Measurements from ENCODE around the gene PAN3. TPM values are rescaled to one million over a fixed set of nuclear protein-coding genes. Genes with fewer than 3 reads are reported as not detected.

The PAN3 gene
- total RNA-seq, 1 experiment from 2014 or later: 48.5 TPM

GRCh38 chr13:28306325-28306724, 168.0 kb downstream of the PAN3 start:
- peaks cover 46 to 53% of the 10 kb centered on the region in 2 experiments for H3K4me1 Mint-ChIP-seq
- no peaks in the 10 kb centered on the region for H3K27me3 ChIP-seq (ENCODE audit: insufficient read depth, low read length)
- H2BK120ac ChIP-seq (ENCODE audit: low read depth, low read length, poor library complexity, severe bottlenecking): no peak overlapping the region
- no CpG with 5 or more reads among the region's 10 CpGs for WGBS (ENCODE audit: extremely low coverage, insufficient read length, low lambda C conversion rate)
- no peak overlapping the region for H3K9ac ChIP-seq (ENCODE audit: extremely low read depth, insufficient read length, low read length)
- no peaks in the 10 kb centered on the region; a peak in 1 of 5 replicates for H3K9me3 Mint-ChIP-seq
- no peak overlapping the region for H3K18ac ChIP-seq (ENCODE audit: insufficient read length, low read depth, low read length)
- TF ChIP-seq, protein P1, sequence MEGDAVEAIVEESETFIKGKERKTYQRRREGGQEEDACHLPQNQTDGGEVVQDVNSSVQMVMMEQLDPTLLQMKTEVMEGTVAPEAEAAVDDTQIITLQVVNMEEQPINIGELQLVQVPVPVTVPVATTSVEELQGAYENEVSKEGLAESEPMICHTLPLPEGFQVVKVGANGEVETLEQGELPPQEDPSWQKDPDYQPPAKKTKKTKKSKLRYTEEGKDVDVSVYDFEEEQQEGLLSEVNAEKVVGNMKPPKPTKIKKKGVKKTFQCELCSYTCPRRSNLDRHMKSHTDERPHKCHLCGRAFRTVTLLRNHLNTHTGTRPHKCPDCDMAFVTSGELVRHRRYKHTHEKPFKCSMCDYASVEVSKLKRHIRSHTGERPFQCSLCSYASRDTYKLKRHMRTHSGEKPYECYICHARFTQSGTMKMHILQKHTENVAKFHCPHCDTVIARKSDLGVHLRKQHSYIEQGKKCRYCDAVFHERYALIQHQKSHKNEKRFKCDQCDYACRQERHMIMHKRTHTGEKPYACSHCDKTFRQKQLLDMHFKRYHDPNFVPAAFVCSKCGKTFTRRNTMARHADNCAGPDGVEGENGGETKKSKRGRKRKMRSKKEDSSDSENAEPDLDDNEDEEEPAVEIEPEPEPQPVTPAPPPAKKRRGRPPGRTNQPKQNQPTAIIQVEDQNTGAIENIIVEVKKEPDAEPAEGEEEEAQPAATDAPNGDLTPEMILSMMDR (conservative IDR thresholded peaks at IDR 0.05): no peak
- H2BK12ac ChIP-seq (ENCODE audit: insufficient read length, low read depth, low read length): no peak overlapping the region
- H2BK20ac ChIP-seq (ENCODE audit: low read depth, low read length, poor library complexity, severe bottlenecking): no peak overlapping the region
- no peak overlapping the region for H2AFZ ChIP-seq (ENCODE audit: low read length)
- H3K23me2 ChIP-seq (ENCODE audit: insufficient read length, low read depth, low read length, poor library complexity, severe bottlenecking): no peaks in the 10 kb centered on the region
- no peak overlapping the region for H3K4me3 Mint-ChIP-seq
- H2BK15ac ChIP-seq (ENCODE audit: low read depth, low read length): no peak overlapping the region
- H3K27ac ChIP-seq (ENCODE audit: insufficient read length, low read depth, low read length): no peak overlapping the region
- no peak overlapping the region for H2AK5ac ChIP-seq (ENCODE audit: insufficient read length, low read length)
- no peak overlapping the region for H3K14ac ChIP-seq (ENCODE audit: insufficient read depth, low read length)
- H3K23ac ChIP-seq (ENCODE audit: insufficient read length, low read depth, low read length): no peak overlapping the region
- no peak overlapping the region for H3K4ac ChIP-seq (ENCODE audit: low read depth, low read length)
- no peak overlapping the region for H3K4me2 ChIP-seq (ENCODE audit: insufficient read depth, insufficient read length, low read length)
- H4K91ac ChIP-seq (ENCODE audit: insufficient read length, low read depth, low read length): no peak overlapping the region
- H3K79me2 ChIP-seq (ENCODE audit: insufficient read depth, low read length): no peaks in the 10 kb centered on the region
- H4K8ac ChIP-seq (replicated peaks; ENCODE audit: insufficient read length, low read depth, low read length): no peak overlapping the region
- H3T11ph ChIP-seq (ENCODE audit: low read length): no peak overlapping the region
- H3K27me3 Mint-ChIP-seq (ENCODE audit: low read depth): no peaks in the 10 kb centered on the region; the same call in 1 of the 2 replicates
- no peak for DNase-seq
- no peaks in the 10 kb centered on the region for H4K20me1 ChIP-seq (ENCODE audit: control insufficient read depth, insufficient read depth, insufficient read length)
- H4K5ac ChIP-seq (ENCODE audit: insufficient read length, low read depth, low read length): no peak overlapping the region
- H3K9me3 ChIP-seq (ENCODE audit: control insufficient read depth, low read depth, low read length): no peaks in the 10 kb centered on the region
- no peak overlapping the region for H2BK5ac ChIP-seq (ENCODE audit: insufficient read length, low read length)
- peak overlapping the region in 2 of 3 experiments; percentile 9 to 60; a peak in 1 of 7 replicates for H3K27ac Mint-ChIP-seq
- H3K36me3 Mint-ChIP-seq (ENCODE audit: insufficient read depth in 1 of 3, low read depth in 3 of 3): peaks cover 19 to 42% (median 35%) of the 10 kb centered on the region in 3 experiments; a peak in 6 of 7 replicates
- no peak overlapping the region for H3K56ac ChIP-seq (ENCODE audit: insufficient read length, low read depth, low read length)
- no peaks in the 10 kb centered on the region for H3K79me1 ChIP-seq (ENCODE audit: insufficient read depth, low read depth, low read length, poor library complexity, severe bottlenecking)
- peaks cover 5% of the 10 kb centered on the region; the same call in 1 of the 2 replicates for H3K4me1 ChIP-seq (ENCODE audit: insufficient read depth, low read length)
